HepG2 (cell line): ENCODE data around the gene PTPA. TPM values are rescaled to one million over a fixed set of nuclear protein-coding genes. Genes with fewer than 3 reads are reported as not detected.

ENCODE experiments used
- ATAC-seq: fragments of 200-7000 bp; cut with Tn5 transposase; 3 replicates; pipeline ENCODE4 v1.9.1; 2020; ENCODE audit warnings: mild to moderate bottlenecking, moderate library complexity
- BruUV-seq: library from RNA; stranded (reverse); fragments of 400-500 nt; replicated peaks from 2 replicates; lab custom pipeline; 2021; lab: Mats Ljungman, UMichigan
- CTCF ChIA-PET: fragments of 300-600 bp; formaldehyde crosslinking; extraction: SDS; loops from one replicate; lab custom pipeline; 2021; ENCODE audit warnings: low total read pairs, inconsistent platforms, low intra/inter-chr PET ratio; lab: Yijun Ruan, JAX
- POLR2A ChIA-PET: fragments of 350-600 bp; sonication (Branson Sonifier 250); formaldehyde crosslinking; loops from one replicate; lab custom pipeline; 2020; ENCODE audit warnings: antibody characterized with exemption, inconsistent platforms; lab: Yijun Ruan, JAX
- DNase-seq: peaks from one replicate; pipeline ENCODE4 v3.0.0-alpha.2; 2015; ENCODE audit warnings: low spot score
- FAIRE-seq: peaks from 3 replicates; lab custom pipeline; 2011; peaks lifted over from hg19 to GRCh38; lab: Jason Lieb, UNC
- H2AFZ ChIP-seq: one replicate; pipeline ENCODE4 v1.6.1; 2011; ENCODE audit warnings: low read length, inconsistent platforms
- H3K27ac ChIP-seq: fragments of 300-600 bp; 3 replicates; pipeline ENCODE4 v1.8.0; 2011; ENCODE audit warnings: mixed run types, mild to moderate bottlenecking, mixed read lengths, low read length, inconsistent platforms; ENCODE audit not compliant: insufficient read depth; ENCODE audit errors: extremely low read length
- H3K27me3 ChIP-seq, 2 experiments: fragments of 200-600 bp in 1 of 2; 2 replicates in 1 of 2; 3 replicates in 1 of 2; pipeline versions ENCODE4 v1.6.0 to v1.8.0; 2011; ENCODE audit warnings: low read length in 2 of 2, mild to moderate bottlenecking in 2 of 2, moderate library complexity in 2 of 2, inconsistent platforms in 1 of 2; ENCODE audit not compliant: insufficient read depth in 2 of 2, control insufficient read depth in 1 of 2
- H3K36me3 ChIP-seq, 2 experiments: fragments of 200-600 bp in 1 of 2; replicated peaks in 1 of 2; 2 replicates in 1 of 2; 3 replicates in 1 of 2; pipeline versions ENCODE4 v1.5.1 to v1.8.0; 2011; ENCODE audit warnings: low read length in 2 of 2, inconsistent platforms in 1 of 2; ENCODE audit not compliant: insufficient read depth in 2 of 2, control insufficient read depth in 1 of 2
- H3K4me1 ChIP-seq: 2 replicates; pipeline ENCODE4 v1.5.1; 2012; ENCODE audit warnings: low read length, inconsistent platforms; ENCODE audit not compliant: insufficient read depth
- H3K4me2 ChIP-seq: 2 replicates; pipeline ENCODE4 v1.6.0; 2011; ENCODE audit warnings: low read depth, low read length, inconsistent platforms
- H3K4me3 ChIP-seq, 3 experiments: fragments of 200-600 bp in 1 of 3; sonication (generic), shearing (Covaris generic) in 1 of 3; replicated peaks in 1 of 3; 2 replicates each; pipeline ENCODE4 v1.5.1; 2011 to 2016; ENCODE audit warnings: low read length in 3 of 3, inconsistent platforms in 2 of 3, low read depth in 2 of 3, mild to moderate bottlenecking in 2 of 3, control low read depth in 1 of 3, mixed read lengths in 1 of 3; ENCODE audit not compliant: insufficient read depth in 1 of 3
- H3K79me2 ChIP-seq: one replicate; pipeline ENCODE4 v1.6.1; 2011; ENCODE audit warnings: low read length, inconsistent platforms; ENCODE audit not compliant: insufficient read depth
- H3K9ac ChIP-seq: 2 replicates; pipeline ENCODE4 v1.6.0; 2011; ENCODE audit warnings: mild to moderate bottlenecking, low read depth, low read length, inconsistent platforms; ENCODE audit not compliant: insufficient read depth
- H3K9me3 ChIP-seq: 2 replicates; pipeline ENCODE4 v1.5.1; 2012; ENCODE audit warnings: mild to moderate bottlenecking, low read length
- H4K20me1 ChIP-seq: 2 replicates; pipeline ENCODE4 v1.6.0; 2011; ENCODE audit warnings: inconsistent platforms, mild to moderate bottlenecking, low read length, moderate library complexity; ENCODE audit not compliant: insufficient read depth
- MTA3 ChIP-seq: sonication (generic); formaldehyde crosslinking; IDR thresholded peaks from 2 replicates; pipeline ENCODE4 v1.4.0; 2020; ENCODE audit warnings: missing genetic modification reagents
- NFE2L2 ChIP-seq: fragments of 150-350 bp; IDR thresholded peaks from 2 replicates; pipeline ENCODE4 v1.6.1; 2014; ENCODE audit warnings: low read length
- PAXIP1 ChIP-seq: sonication (generic); formaldehyde crosslinking; conservative IDR thresholded peaks from 2 replicates; pipeline ENCODE4 v1.4.0; 2020; ENCODE audit warnings: mild to moderate bottlenecking, missing genetic modification reagents, moderate library complexity
- PHF20 ChIP-seq: sonication (generic); formaldehyde crosslinking; IDR thresholded peaks from 2 replicates; pipeline ENCODE4 v1.5.0; 2020; ENCODE audit warnings: mild to moderate bottlenecking, missing genetic modification reagents
- RELA ChIP-seq: sonication (generic); formaldehyde crosslinking; IDR thresholded peaks from 2 replicates; pipeline ENCODE4 v1.4.0; 2020; ENCODE audit warnings: missing genetic modification reagents
- SMAD9 ChIP-seq: sonication (generic); formaldehyde crosslinking; IDR thresholded peaks from 2 replicates; pipeline ENCODE4 v1.5.1; 2020; ENCODE audit warnings: mild to moderate bottlenecking, missing genetic modification reagents
- SP2 ChIP-seq: sonication (generic); formaldehyde crosslinking; IDR thresholded peaks from 2 replicates; pipeline ENCODE4 v1.5.1; 2020; ENCODE audit warnings: mild to moderate bottlenecking, missing genetic modification reagents
- ZNF230 ChIP-seq: sonication (generic); formaldehyde crosslinking; IDR thresholded peaks from 2 replicates; pipeline ENCODE4 v1.4.0; 2020; ENCODE audit warnings: mild to moderate bottlenecking, missing genetic modification reagents
- ZNF263 ChIP-seq: sonication (generic); formaldehyde crosslinking; IDR thresholded peaks from 2 replicates; pipeline ENCODE4 v1.4.0; 2020; ENCODE audit warnings: missing genetic modification reagents
- ZNF367 ChIP-seq: sonication (generic); formaldehyde crosslinking; IDR thresholded peaks from 2 replicates; pipeline ENCODE4 v1.4.0; 2020; ENCODE audit warnings: missing genetic modification reagents, borderline replicate concordance
- ZNF792 ChIP-seq: IDR thresholded peaks from 2 replicates; pipeline ENCODE4 v1.6.1; 2016
- WGBS: methylation state at CpG from one replicate; pipeline ENCODE4 v1.1.6; 2017; ENCODE audit warnings: low lambda C conversion rate; 5-methylcytosine and 5-hydroxymethylcytosine counted together
- in situ Hi-C: cut with HindIII; loops from 2 replicates; pipeline ENCODE4 v1.10.0; 2017; ENCODE audit warnings: low pct_unique_long_range_greater_than_20kb; ENCODE audit not compliant: extremely low pct_ligation_motif_present
- intact Hi-C: fragments of 100-400 bp; cut with micrococcal nuclease; formaldehyde crosslinking; loops from one replicate; pipeline ENCODE4 v1.10.0; 2022; ENCODE audit not compliant: unreplicated experiment
- polyA plus RNA-seq, 8 experiments: library from polyadenylated mRNA; depleted of rRNA in 3 of 8; stranded (reverse) in 7 of 8; unstranded in 1 of 8; fragments of >200 nt; fragmentation: Illumina TruSeq in 4 of 8; extraction: Trizol in 4 of 8; gene quantifications; 2 replicates each; pipeline versions ENCODE4 v1.2.1 to v1.2.3, GENCODE V29; 2011 to 2016; ENCODE audit warnings: low read depth in 4 of 8, missing spikeins in 1 of 8, mixed read lengths in 1 of 8; ENCODE audit not compliant: insufficient read depth in 1 of 8
- total RNA-seq, 5 experiments: library from RNA; depleted of rRNA; stranded (reverse); fragments of >200 nt; fragmentation: Illumina TruSeq; extraction: Trizol; gene quantifications; 2 replicates each; pipeline ENCODE4 v1.2.3, GENCODE V29; 2016; ENCODE audit warnings: low read depth in 1 of 5
- TF ChIP-seq, protein P1 (sequence below): sonication (generic); formaldehyde crosslinking; IDR thresholded peaks from 2 replicates; pipeline ENCODE4 v1.4.0; 2020; ENCODE audit warnings: missing genetic modification reagents, borderline replicate concordance
- TF ChIP-seq, protein P2 (sequence below): sonication (generic); formaldehyde crosslinking; IDR thresholded peaks from 2 replicates; pipeline ENCODE4 v1.5.0; 2020; ENCODE audit warnings: missing genetic modification reagents
- TF ChIP-seq, protein P3 (sequence below): sonication (generic); formaldehyde crosslinking; IDR thresholded peaks from 2 replicates; pipeline ENCODE4 v1.4.0; 2020; ENCODE audit warnings: missing genetic modification reagents

The PTPA gene
- total and polyA plus RNA-seq, 2 of the 13 experiments (the other 11 are each of a cell fraction or from before 2014, with no cell fraction given), result 79.3 to 105 TPM

DNA sequence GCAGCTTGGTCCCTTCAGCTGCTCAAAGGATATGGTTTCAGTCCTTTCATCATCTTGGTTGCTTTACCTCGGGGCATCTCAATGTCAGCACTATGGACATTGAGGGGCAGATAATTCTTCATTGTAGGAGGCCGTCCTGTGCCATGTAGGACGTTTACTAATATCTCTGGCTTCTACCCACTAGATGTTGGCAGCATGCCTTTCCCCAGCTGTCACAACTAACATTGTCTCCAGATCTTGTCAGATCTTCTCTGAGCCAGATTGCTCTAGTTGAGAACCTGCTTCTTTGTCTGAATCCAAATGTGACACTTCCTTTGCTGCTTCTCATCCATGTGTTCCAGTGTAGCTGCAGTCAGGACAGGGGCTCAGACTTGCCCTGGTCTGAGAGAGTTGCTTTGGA lies 10.3 kb downstream of the PTPA start:
- no peaks in the 10 kb centered on the region for H3K9me3 ChIP-seq
- no peaks in the 10 kb centered on the region for H4K20me1 ChIP-seq
- POLR2A ChIA-PET, result no interaction called here
- FAIRE-seq (no peak), ATAC-seq (no peak), DNase-seq (no peak)
- H3K9ac ChIP-seq, result no peak overlapping the region
- no peak overlapping the region for H3K27ac ChIP-seq
- 97% methylated on average over 3 of the region's 3 CpGs for WGBS
- H2AFZ ChIP-seq, result no peak overlapping the region
- no peak overlapping the region for H3K4me2 ChIP-seq
- TF ChIP-seq MTA3 (CRISPR knock-in tag), result no peak
- TF ChIP-seq ZNF367 (CRISPR knock-in tag), result no peak
- TF ChIP-seq, protein P1, sequence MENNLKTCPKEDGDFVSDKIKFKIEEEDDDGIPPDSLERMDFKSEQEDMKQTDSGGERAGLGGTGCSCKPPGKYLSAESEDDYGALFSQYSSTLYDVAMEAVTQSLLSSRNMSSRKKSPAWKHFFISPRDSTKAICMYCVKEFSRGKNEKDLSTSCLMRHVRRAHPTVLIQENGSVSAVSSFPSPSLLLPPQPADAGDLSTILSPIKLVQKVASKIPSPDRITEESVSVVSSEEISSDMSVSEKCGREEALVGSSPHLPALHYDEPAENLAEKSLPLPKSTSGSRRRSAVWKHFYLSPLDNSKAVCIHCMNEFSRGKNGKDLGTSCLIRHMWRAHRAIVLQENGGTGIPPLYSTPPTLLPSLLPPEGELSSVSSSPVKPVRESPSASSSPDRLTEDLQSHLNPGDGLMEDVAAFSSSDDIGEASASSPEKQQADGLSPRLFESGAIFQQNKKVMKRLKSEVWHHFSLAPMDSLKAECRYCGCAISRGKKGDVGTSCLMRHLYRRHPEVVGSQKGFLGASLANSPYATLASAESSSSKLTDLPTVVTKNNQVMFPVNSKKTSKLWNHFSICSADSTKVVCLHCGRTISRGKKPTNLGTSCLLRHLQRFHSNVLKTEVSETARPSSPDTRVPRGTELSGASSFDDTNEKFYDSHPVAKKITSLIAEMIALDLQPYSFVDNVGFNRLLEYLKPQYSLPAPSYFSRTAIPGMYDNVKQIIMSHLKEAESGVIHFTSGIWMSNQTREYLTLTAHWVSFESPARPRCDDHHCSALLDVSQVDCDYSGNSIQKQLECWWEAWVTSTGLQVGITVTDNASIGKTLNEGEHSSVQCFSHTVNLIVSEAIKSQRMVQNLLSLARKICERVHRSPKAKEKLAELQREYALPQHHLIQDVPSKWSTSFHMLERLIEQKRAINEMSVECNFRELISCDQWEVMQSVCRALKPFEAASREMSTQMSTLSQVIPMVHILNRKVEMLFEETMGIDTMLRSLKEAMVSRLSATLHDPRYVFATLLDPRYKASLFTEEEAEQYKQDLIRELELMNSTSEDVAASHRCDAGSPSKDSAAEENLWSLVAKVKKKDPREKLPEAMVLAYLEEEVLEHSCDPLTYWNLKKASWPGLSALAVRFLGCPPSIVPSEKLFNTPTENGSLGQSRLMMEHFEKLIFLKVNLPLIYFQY (CRISPR knock-in tag), result no peak
- no peak for TF ChIP-seq NFE2L2
- TF ChIP-seq SMAD9 (CRISPR knock-in tag), result no peak
- TF ChIP-seq PHF20 (CRISPR knock-in tag), result no peak
- TF ChIP-seq SP2 (CRISPR knock-in tag), result no peak
- TF ChIP-seq RELA, result no peak
- TF ChIP-seq ZNF792 (CRISPR knock-in tag), result no peak
- no peak for TF ChIP-seq ZNF230 (CRISPR knock-in tag)
- TF ChIP-seq ZNF263 (CRISPR knock-in tag), result no peak
- TF ChIP-seq, protein P2, sequence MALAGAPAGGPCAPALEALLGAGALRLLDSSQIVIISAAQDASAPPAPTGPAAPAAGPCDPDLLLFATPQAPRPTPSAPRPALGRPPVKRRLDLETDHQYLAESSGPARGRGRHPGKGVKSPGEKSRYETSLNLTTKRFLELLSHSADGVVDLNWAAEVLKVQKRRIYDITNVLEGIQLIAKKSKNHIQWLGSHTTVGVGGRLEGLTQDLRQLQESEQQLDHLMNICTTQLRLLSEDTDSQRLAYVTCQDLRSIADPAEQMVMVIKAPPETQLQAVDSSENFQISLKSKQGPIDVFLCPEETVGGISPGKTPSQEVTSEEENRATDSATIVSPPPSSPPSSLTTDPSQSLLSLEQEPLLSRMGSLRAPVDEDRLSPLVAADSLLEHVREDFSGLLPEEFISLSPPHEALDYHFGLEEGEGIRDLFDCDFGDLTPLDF (CRISPR knock-in tag), result no peak
- TF ChIP-seq, protein P3, sequence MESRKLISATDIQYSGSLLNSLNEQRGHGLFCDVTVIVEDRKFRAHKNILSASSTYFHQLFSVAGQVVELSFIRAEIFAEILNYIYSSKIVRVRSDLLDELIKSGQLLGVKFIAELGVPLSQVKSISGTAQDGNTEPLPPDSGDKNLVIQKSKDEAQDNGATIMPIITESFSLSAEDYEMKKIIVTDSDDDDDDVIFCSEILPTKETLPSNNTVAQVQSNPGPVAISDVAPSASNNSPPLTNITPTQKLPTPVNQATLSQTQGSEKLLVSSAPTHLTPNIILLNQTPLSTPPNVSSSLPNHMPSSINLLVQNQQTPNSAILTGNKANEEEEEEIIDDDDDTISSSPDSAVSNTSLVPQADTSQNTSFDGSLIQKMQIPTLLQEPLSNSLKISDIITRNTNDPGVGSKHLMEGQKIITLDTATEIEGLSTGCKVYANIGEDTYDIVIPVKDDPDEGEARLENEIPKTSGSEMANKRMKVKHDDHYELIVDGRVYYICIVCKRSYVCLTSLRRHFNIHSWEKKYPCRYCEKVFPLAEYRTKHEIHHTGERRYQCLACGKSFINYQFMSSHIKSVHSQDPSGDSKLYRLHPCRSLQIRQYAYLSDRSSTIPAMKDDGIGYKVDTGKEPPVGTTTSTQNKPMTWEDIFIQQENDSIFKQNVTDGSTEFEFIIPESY, result no peak
- TF ChIP-seq PAXIP1, result no peak
- in situ Hi-C loops, result no loop called here
- H3K36me3 ChIP-seq, result peaks cover 21 to 53% of the 10 kb centered on the region in 2 experiments; a peak in 4 of 5 replicates
- no TSS peak for BruUV-seq
- intact Hi-C loops, result no loop called here
- CTCF ChIA-PET, result no interaction called here
- H3K79me2 ChIP-seq, result peaks cover 25% of the 10 kb centered on the region
- no peaks in the 10 kb centered on the region for H3K27me3 ChIP-seq
- peaks cover 19% of the 10 kb centered on the region for H3K4me1 ChIP-seq
- no peak overlapping the region for H3K4me3 ChIP-seq
